DOHH2 (cell line): ENCODE measurements around the gene RC3H1.
"Not testable (repeated sequence)": the region's sequence is repeated elsewhere in the genome, so short reads cannot be mapped to it uniquely, and the experiment has no call there.

Experiments used
- H3F3A ChIP-seq: fragments of 200-600 bp; sonication (generic), shearing (Covaris generic); 2 replicates; pipeline ENCODE4 v1.6.0; 2016; ENCODE audit warnings: antibody characterized with exemption, mild to moderate bottlenecking; ENCODE audit not compliant: control insufficient read depth, insufficient read depth
- H3K27ac ChIP-seq: fragments of 200-600 bp; sonication (generic); 2 replicates; pipeline ENCODE4 v1.5.1; 2014; ENCODE audit warnings: low read depth, mild to moderate bottlenecking, low read length, moderate library complexity
- H3K27me3 ChIP-seq: fragments of 200-600 bp; sonication (generic); 2 replicates; pipeline ENCODE4 v1.6.1; 2014; ENCODE audit warnings: mild to moderate bottlenecking, low read length, mixed read lengths; ENCODE audit not compliant: control insufficient read depth
- H3K36me3 ChIP-seq: fragments of 200-600 bp; sonication (generic); 2 replicates; pipeline ENCODE4 v1.6.1; 2014; ENCODE audit warnings: mild to moderate bottlenecking, low read length, moderate library complexity, mixed read lengths; ENCODE audit not compliant: control insufficient read depth
- H3K4me1 ChIP-seq: fragments of 200-600 bp; sonication (generic); 2 replicates; pipeline ENCODE4 v1.6.1; 2014; ENCODE audit warnings: mild to moderate bottlenecking, low read length, mixed read lengths; ENCODE audit not compliant: control insufficient read depth
- H3K4me2 ChIP-seq: fragments of 200-600 bp; sonication (generic); 2 replicates; pipeline ENCODE4 v1.6.0; 2014; ENCODE audit warnings: mild to moderate bottlenecking, low read length, moderate library complexity
- H3K4me3 ChIP-seq: fragments of 200-600 bp; sonication (generic); 2 replicates; pipeline ENCODE4 v1.5.1; 2014; ENCODE audit warnings: mild to moderate bottlenecking, low read length, mixed read lengths
- H3K79me2 ChIP-seq: fragments of 200-600 bp; sonication (generic); 2 replicates; pipeline ENCODE4 v1.6.1; 2014; ENCODE audit warnings: mild to moderate bottlenecking, low read length, mixed read lengths; ENCODE audit not compliant: control insufficient read depth
- H3K9me2 ChIP-seq: fragments of 200-600 bp; sonication (generic); replicated peaks from 2 replicates; pipeline ENCODE4 v1.6.1; 2014; ENCODE audit warnings: mild to moderate bottlenecking, low read length, mixed read lengths; ENCODE audit not compliant: control insufficient read depth
- H3K9me3 ChIP-seq: fragments of 200-600 bp; sonication (generic); 2 replicates; pipeline ENCODE4 v1.6.1; 2014; ENCODE audit warnings: antibody characterized with exemption, low read length, mixed read lengths; ENCODE audit not compliant: control insufficient read depth, insufficient read depth
- H4K20me1 ChIP-seq: fragments of 200-600 bp; sonication (generic); 2 replicates; pipeline ENCODE4 v1.6.0; 2014; ENCODE audit warnings: low read depth, mild to moderate bottlenecking, antibody characterized with exemption, low read length, moderate library complexity; ENCODE audit not compliant: control insufficient read depth, insufficient read depth
- EZH2phosphoT487 ChIP-seq: fragments of 200-600 bp; sonication (generic); IDR thresholded peaks from 2 replicates; pipeline ENCODE4 v1.6.1; 2017; ENCODE audit warnings: borderline replicate concordance, mild to moderate bottlenecking, antibody characterized with exemption, low read length, moderate library complexity, mixed read lengths
- TF ChIP-seq, protein P1 (sequence below): fragments of 200-600 bp; sonication (generic); IDR thresholded peaks from one replicate; pipeline ENCODE4 v1.5.1; 2014; ENCODE audit warnings: antibody characterized with exemption, mild to moderate bottlenecking, low read depth, low read length; ENCODE audit not compliant: poor library complexity, severe bottlenecking

The RC3H1 gene

DNA sequence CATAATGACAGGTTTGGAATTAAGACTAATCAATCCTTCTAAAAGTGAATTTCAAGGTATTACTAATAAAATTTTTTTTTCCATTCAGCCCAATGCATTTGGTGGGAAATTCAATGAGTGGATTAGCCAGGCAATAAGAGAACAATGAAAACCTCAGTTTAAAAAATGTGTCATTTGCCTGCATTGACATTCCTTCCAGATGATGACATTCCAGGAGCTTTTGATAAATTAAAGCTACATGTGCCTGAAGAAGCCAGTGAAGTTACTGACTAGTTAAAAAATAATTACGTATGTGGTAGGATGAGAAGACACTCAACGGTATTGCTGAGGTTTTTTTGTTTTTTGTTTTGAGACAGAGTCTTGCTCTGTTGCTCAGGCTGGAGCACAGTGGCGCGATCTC lies 37.9 kb upstream of the RC3H1 start:
- Histone ChIP-seq H3K79me2 (no peaks in the 10 kb centered on the region), H3K4me2 (no peak overlapping the region), H3K27me3 (no peaks in the 10 kb centered on the region), H3K36me3 (no peaks in the 10 kb centered on the region), H4K20me1 (no peaks in the 10 kb centered on the region), H3K4me3 (no peak overlapping the region), H3K27ac (no peak overlapping the region), H3K9me3 (no peaks in the 10 kb centered on the region), H3K9me2 (no peaks in the 10 kb centered on the region), H3K4me1 (no peaks in the 10 kb centered on the region), H3F3A (no peaks in the 10 kb centered on the region)
- TF ChIP-seq, protein P1, sequence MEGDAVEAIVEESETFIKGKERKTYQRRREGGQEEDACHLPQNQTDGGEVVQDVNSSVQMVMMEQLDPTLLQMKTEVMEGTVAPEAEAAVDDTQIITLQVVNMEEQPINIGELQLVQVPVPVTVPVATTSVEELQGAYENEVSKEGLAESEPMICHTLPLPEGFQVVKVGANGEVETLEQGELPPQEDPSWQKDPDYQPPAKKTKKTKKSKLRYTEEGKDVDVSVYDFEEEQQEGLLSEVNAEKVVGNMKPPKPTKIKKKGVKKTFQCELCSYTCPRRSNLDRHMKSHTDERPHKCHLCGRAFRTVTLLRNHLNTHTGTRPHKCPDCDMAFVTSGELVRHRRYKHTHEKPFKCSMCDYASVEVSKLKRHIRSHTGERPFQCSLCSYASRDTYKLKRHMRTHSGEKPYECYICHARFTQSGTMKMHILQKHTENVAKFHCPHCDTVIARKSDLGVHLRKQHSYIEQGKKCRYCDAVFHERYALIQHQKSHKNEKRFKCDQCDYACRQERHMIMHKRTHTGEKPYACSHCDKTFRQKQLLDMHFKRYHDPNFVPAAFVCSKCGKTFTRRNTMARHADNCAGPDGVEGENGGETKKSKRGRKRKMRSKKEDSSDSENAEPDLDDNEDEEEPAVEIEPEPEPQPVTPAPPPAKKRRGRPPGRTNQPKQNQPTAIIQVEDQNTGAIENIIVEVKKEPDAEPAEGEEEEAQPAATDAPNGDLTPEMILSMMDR, result no peak
- TF ChIP-seq EZH2phosphoT487, result no peak

DNA sequence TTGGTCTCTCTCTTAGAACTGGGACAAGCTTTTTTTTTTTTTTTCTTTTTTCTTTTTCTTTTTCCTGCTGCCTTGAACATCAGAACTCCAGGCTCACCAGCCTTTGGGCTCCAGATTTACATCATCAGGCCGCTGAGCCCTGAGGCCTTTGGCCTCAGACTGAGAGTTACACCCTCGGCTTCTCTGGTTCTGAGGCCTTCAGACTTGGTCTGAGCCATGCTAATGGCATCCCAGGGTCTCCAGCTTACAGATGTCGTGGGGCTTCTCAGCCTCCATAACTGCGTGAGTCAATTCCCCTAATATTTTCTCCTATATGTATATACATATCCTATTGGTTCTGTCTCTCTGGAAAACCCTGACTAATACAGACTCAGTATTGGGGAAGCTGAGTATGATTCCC lies 36.5 kb upstream of the RC3H1 start:
- Histone ChIP-seq H3K79me2 (no peaks in the 10 kb centered on the region), H3F3A (no peaks in the 10 kb centered on the region), H3K4me2 (no peak overlapping the region), H3K4me1 (no peaks in the 10 kb centered on the region), H3K9me3 (no peaks in the 10 kb centered on the region), H3K9me2 (no peaks in the 10 kb centered on the region), H4K20me1 (no peaks in the 10 kb centered on the region), H3K27ac (no peak overlapping the region), H3K27me3 (no peaks in the 10 kb centered on the region), H3K4me3 (no peak overlapping the region), H3K36me3 (no peaks in the 10 kb centered on the region)
- TF ChIP-seq, protein P1, result no peak
- TF ChIP-seq EZH2phosphoT487, result no peak

DNA sequence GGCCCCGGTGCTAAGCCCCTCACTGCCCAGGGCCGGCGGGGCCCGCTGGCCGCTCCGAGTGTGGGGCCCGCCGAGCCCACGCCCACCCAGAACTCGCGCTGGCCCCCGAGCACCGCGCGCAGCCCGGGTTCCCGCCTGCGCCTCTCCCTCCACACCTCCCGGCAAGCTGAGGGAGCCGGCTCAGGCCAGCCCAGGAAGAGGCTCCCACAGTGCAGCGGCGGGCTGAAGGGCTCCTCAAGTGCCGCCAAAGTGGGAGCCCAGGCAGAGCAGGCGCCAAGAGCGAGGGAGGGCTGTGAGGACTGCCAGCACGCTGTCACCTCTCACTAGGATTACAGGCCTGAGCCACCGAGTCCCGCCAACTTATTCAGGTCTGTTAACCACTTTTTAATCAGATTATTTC lies 34.5 kb upstream of the RC3H1 start:
- not testable (repeated sequence) for H4K20me1 ChIP-seq, H3K9me3 ChIP-seq, H3K4me2 ChIP-seq, H3K27ac ChIP-seq, H3F3A ChIP-seq, H3K4me1 ChIP-seq, H3K36me3 ChIP-seq, H3K27me3 ChIP-seq, H3K79me2 ChIP-seq, H3K4me3 ChIP-seq, H3K9me2 ChIP-seq

DNA sequence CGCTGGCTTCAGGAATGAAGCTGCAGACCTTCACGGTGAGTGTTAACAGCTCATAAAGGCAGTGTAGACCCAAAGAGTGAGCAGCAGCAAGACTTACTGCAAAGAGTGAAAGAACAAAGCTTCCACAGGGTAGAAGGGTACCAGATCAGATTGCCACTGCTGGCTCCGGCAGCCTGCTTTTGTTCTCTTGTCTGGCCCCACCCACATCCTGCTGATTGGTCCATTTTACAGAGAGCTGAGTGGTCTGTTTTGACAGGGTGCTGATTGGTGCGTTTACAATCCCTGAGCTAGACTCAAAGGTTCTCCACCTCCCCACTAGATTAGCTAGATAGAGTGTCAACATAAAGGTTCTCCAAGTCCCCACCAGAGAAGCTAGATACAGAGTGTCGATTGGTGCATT lies 33.6 kb upstream of the RC3H1 start:
- not testable (repeated sequence) for H4K20me1 ChIP-seq, H3K4me3 ChIP-seq, H3F3A ChIP-seq, H3K79me2 ChIP-seq, H3K9me2 ChIP-seq, H3K27ac ChIP-seq, H3K9me3 ChIP-seq, H3K36me3 ChIP-seq, H3K4me2 ChIP-seq, H3K27me3 ChIP-seq, H3K4me1 ChIP-seq
